Endodermal cell (in vitro differentiated cells): ENCODE results near the gene SECISBP2L. TPM values are rescaled to one million over a fixed set of nuclear protein-coding genes. Genes with fewer than 3 reads are reported as not detected.

Source experiments
- DNase-seq: peaks from one replicate; pipeline ENCODE4 v3.0.0-alpha.2; 2017
- H3K27ac ChIP-seq: 2 replicates; pipeline ENCODE4 v1.5.1; 2013; ENCODE audit warnings: mild to moderate bottlenecking, low read depth, low read length, moderate library complexity
- H3K27me3 ChIP-seq: 2 replicates; pipeline ENCODE4 v1.6.1; 2013; ENCODE audit warnings: mild to moderate bottlenecking, low read length, moderate library complexity; ENCODE audit not compliant: insufficient read depth, control insufficient read depth, poor library complexity, severe bottlenecking
- H3K36me3 ChIP-seq: 2 replicates; pipeline ENCODE4 v1.7.0; 2013; ENCODE audit warnings: mild to moderate bottlenecking, low read length, moderate library complexity; ENCODE audit not compliant: control insufficient read depth, insufficient read depth
- H3K4me1 ChIP-seq: one replicate; pipeline ENCODE4 v1.7.0; 2013; ENCODE audit warnings: low read length; ENCODE audit not compliant: control insufficient read depth, insufficient read depth
- H3K4me3 ChIP-seq: 2 replicates; pipeline ENCODE4 v1.5.1; 2013; ENCODE audit warnings: mild to moderate bottlenecking, low read length, moderate library complexity
- H3K9ac ChIP-seq: 2 replicates; pipeline ENCODE4 v1.6.1; 2013; ENCODE audit warnings: mild to moderate bottlenecking, low read length, moderate library complexity; ENCODE audit not compliant: poor library complexity, severe bottlenecking; ENCODE audit errors: extremely low read depth
- H3K9me3 ChIP-seq: 2 replicates; pipeline ENCODE4 v1.6.1; 2013; ENCODE audit warnings: mild to moderate bottlenecking, low read length, moderate library complexity; ENCODE audit not compliant: control insufficient read depth
- H3K27ac Mint-ChIP-seq: 2 replicates; pipeline ENCODE4 v1.8.0; 2020; ENCODE audit warnings: mixed read lengths
- H3K27me3 Mint-ChIP-seq: 2 replicates; pipeline ENCODE4 v1.8.0; 2021; ENCODE audit warnings: mild to moderate bottlenecking, mixed read lengths; ENCODE audit not compliant: insufficient read depth
- H3K36me3 Mint-ChIP-seq: 2 replicates; pipeline ENCODE4 v1.8.0; 2020; ENCODE audit warnings: low read depth, mixed read lengths
- H3K4me1 Mint-ChIP-seq: 2 replicates; pipeline ENCODE4 v1.8.0; 2020; ENCODE audit warnings: mixed read lengths
- H3K4me3 Mint-ChIP-seq: 2 replicates; pipeline ENCODE4 v1.8.0; 2020; ENCODE audit warnings: mild to moderate bottlenecking, moderate library complexity, mixed read lengths
- H3K9me3 Mint-ChIP-seq: 2 replicates; pipeline ENCODE4 v1.8.0; 2020; ENCODE audit warnings: mild to moderate bottlenecking, mixed read lengths
- CTCF ChIP-seq: fragments of 200-600 bp; sonication (generic); conservative IDR thresholded peaks from 2 replicates; pipeline ENCODE4 v1.5.0; 2021; ENCODE audit warnings: antibody characterized with exemption, mild to moderate bottlenecking
- WGBS, 2 experiments: methylation state at CpG; one replicate each; pipeline versions ENCODE4 v1.1.5 to v1.1.7; 2013; ENCODE audit warnings: missing lambda C conversion rate in 2 of 2, mixed read lengths in 1 of 2; ENCODE audit not compliant: insufficient coverage in 1 of 2, insufficient read length in 1 of 2; 5-methylcytosine and 5-hydroxymethylcytosine counted together
- total RNA-seq, 2 donors: library from RNA; stranded (reverse); fragmentation: NEBNext Ultra II Directional in 1 of 2; extraction: Animal tissue kit (Norgen Biotek cat#: 25700) in 1 of 2; gene quantifications; 2 replicates in 1 of 2; 3 replicates in 1 of 2; pipeline ENCODE4 v1.2.1, GENCODE V29; 2021

The SECISBP2L gene
- total RNA-seq, 2 donors from 2014 or later = 49.4 to 51.0 TPM

- Histone ChIP-seq H3K27ac (no peak overlapping the region), H3K4me1 (no peaks in the 10 kb centered on the region), H3K27me3 (peaks cover 6% of the 10 kb centered on the region), H3K4me3 (no peak overlapping the region), H3K36me3 (no peaks in the 10 kb centered on the region), H3K9ac (no peak overlapping the region), H3K9me3 (no peaks in the 10 kb centered on the region)
- no peak for DNase-seq
- H3K36me3 Mint-ChIP-seq = no peaks in the 10 kb centered on the region
- no peak overlapping the region for H3K4me3 Mint-ChIP-seq
- H3K27ac Mint-ChIP-seq = no peak overlapping the region
- no peaks in the 10 kb centered on the region for H3K9me3 Mint-ChIP-seq
- no peak for TF ChIP-seq CTCF
- H3K27me3 Mint-ChIP-seq = peaks cover 4% of the 10 kb centered on the region
- WGBS, 2 experiments = 88 to 94% methylated on average over 2 to 4 of the region's 4 CpGs
- H3K4me1 Mint-ChIP-seq = peaks cover 2% of the 10 kb centered on the region
Measured at GRCh38 chr15:48939648-48940047, 106.6 kb downstream of the SECISBP2L start.

Other genes with a start within 250 kb of the SECISBP2L start
- 10 to 100 TPM; 12.3 to 19.1 TPM for gene CEP152, start 235.4 kb downstream of the SECISBP2L start, total RNA-seq
- 100 to 1,000 TPM; 108 to 119 TPM for gene EID1, start 168.3 kb downstream of the SECISBP2L start, total RNA-seq
- gene SHC4, start 82.5 kb downstream of the SECISBP2L start, total RNA-seq = under 1 TPM; 0.29 to 0.58 TPM
- 10 to 100 TPM; 57.1 to 60.9 TPM for gene COPS2, start 109.2 kb upstream of the SECISBP2L start, total RNA-seq
- 10 to 100 TPM; 13.4 to 19.1 TPM for gene GALK2, start 123.8 kb upstream of the SECISBP2L start, total RNA-seq